Ishikawa (cell line): ENCODE measurements around the gene ZNF850.

Source experiments
- CEBPB ChIP-seq: IDR thresholded peaks from 2 replicates; pipeline ENCODE4 v1.6.1; 2012
- CREB1 ChIP-seq: IDR thresholded peaks from 2 replicates; pipeline ENCODE4 v1.6.1; 2012; ENCODE audit warnings: low read depth
- EGR1 ChIP-seq: IDR thresholded peaks from 2 replicates; pipeline ENCODE4 v1.6.1; 2012
- EP300 ChIP-seq: IDR thresholded peaks from 2 replicates; pipeline ENCODE4 v1.6.1; 2012; ENCODE audit warnings: borderline replicate concordance
- FOXM1 ChIP-seq: IDR thresholded peaks from 2 replicates; pipeline ENCODE4 v1.6.1; 2012; ENCODE audit warnings: low read depth, borderline replicate concordance
- NFIC ChIP-seq: IDR thresholded peaks from 2 replicates; pipeline ENCODE4 v1.6.1; 2012
- RAD21 ChIP-seq: IDR thresholded peaks from 2 replicates; pipeline ENCODE4 v1.6.1; 2012; ENCODE audit warnings: low read depth
- REST ChIP-seq: IDR thresholded peaks from 2 replicates; pipeline ENCODE4 v1.6.1; 2012; ENCODE audit warnings: low read depth, mild to moderate bottlenecking
- TAF1 ChIP-seq: IDR thresholded peaks from 2 replicates; pipeline ENCODE4 v1.6.1; 2012; ENCODE audit warnings: low read depth, mild to moderate bottlenecking
- TCF12 ChIP-seq: IDR thresholded peaks from 2 replicates; pipeline ENCODE4 v1.6.1; 2012; ENCODE audit warnings: low read depth
- TEAD4 ChIP-seq: IDR thresholded peaks from 2 replicates; pipeline ENCODE4 v1.6.1; 2012
- YY1 ChIP-seq: IDR thresholded peaks from 2 replicates; pipeline ENCODE4 v1.6.1; 2012; ENCODE audit warnings: low read depth
- ZBTB7A ChIP-seq: IDR thresholded peaks from 2 replicates; pipeline ENCODE4 v1.6.1; 2012; ENCODE audit warnings: low read depth
- TF ChIP-seq, protein P1 (sequence below): IDR thresholded peaks from 2 replicates; pipeline ENCODE4 v1.6.1; 2012
- TF ChIP-seq, protein P2 (sequence below): IDR thresholded peaks from 2 replicates; pipeline ENCODE4 v1.6.1; 2012

The ZNF850 gene

DNA sequence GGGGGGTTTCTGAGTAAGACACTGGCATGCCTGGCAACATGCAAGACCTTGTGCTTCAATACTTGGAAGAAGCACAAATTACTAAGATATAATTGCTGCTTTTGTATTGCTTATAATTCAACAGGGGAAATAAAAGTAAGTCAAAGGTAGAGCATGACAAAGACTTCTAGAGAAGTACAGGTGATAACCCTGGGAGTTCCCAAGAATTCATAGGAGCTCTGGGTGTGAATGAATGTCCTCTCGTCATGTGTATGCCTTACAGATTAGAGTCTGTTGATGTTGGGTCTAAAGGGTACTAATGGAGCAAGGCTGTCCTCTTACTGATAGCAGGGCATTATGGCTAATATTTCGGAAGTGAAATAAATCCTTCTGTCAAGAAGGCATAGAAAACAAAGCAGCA lies 98.4 kb downstream of the ZNF850 start:
- no peak for TF ChIP-seq RAD21
- TF ChIP-seq FOXM1, result no peak
- no peak for TF ChIP-seq CEBPB
- TF ChIP-seq TAF1, result no peak
- no peak for TF ChIP-seq YY1
- no peak for TF ChIP-seq CREB1
- no peak for TF ChIP-seq NFIC
- TF ChIP-seq EGR1, result no peak
- TF ChIP-seq REST, result no peak
- no peak for TF ChIP-seq EP300
- no peak for TF ChIP-seq TEAD4

GRCh38 chr19:36672368-36672767 lies 100.2 kb downstream of the ZNF850 start:
- TF ChIP-seq RAD21 (no peak), NFIC (no peak), EP300 (no peak), FOXM1 (no peak), TCF12 (no peak), EGR1 (no peak), YY1 (no peak), CREB1 (no peak), CEBPB (no peak)
- TF ChIP-seq, protein P1, sequence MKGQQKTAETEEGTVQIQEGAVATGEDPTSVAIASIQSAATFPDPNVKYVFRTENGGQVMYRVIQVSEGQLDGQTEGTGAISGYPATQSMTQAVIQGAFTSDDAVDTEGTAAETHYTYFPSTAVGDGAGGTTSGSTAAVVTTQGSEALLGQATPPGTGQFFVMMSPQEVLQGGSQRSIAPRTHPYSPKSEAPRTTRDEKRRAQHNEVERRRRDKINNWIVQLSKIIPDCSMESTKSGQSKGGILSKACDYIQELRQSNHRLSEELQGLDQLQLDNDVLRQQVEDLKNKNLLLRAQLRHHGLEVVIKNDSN, result no peak
- TF ChIP-seq, protein P2, sequence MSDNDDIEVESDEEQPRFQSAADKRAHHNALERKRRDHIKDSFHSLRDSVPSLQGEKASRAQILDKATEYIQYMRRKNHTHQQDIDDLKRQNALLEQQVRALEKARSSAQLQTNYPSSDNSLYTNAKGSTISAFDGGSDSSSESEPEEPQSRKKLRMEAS, result no peak

DNA sequence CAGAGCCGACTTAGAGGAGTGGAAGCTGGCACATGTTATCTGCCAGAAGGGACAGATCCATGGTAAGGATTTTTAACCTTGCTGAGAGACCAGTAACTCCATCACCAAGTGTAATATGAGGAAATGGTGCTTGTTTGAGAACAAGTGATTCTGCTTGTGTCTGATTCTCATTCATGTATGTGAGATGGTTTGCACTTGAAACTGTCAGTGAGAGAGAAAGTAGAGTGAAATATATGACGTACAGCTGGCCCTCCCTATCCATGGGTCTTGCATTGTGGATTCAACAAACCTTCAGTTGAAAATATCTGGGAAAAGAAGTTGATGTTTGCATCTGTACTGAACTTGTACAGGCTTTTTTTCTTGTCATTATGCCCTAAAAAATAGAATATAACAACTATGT lies 104.0 kb downstream of the ZNF850 start:
- no peak for TF ChIP-seq TCF12
- TF ChIP-seq RAD21, result no peak
- TF ChIP-seq, protein P2, result no peak
- no peak for TF ChIP-seq CREB1
- no peak for TF ChIP-seq NFIC
- TF ChIP-seq TEAD4, result no peak
- no peak for TF ChIP-seq CEBPB
- no peak for TF ChIP-seq FOXM1
- TF ChIP-seq EGR1, result no peak
- no peak for TF ChIP-seq YY1
- TF ChIP-seq REST, result no peak
- TF ChIP-seq, protein P1, result no peak
- TF ChIP-seq EP300, result no peak
- no peak for TF ChIP-seq TAF1
- no peak for TF ChIP-seq ZBTB7A

DNA sequence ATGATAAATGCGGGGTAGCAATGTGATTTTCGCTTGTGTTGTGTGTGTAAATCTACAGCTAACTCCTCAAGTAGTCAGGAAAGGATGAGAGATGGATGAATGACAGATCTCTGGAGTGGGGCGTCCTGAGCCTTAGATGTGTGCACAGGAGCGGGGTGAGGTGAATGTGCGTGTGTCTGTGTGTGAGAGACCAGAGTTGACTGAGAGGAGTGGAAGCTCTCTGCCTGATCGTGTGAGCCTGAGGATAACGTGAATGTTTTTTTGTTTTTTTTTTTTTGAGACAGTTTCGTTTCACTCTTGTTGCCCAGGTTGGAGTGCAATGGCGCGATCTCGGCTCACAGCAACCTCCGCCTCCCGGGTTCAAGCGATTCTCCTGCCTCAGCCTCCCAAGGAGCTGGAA lies 106.8 kb downstream of the ZNF850 start:
- TF ChIP-seq TEAD4, result no peak
- no peak for TF ChIP-seq REST
- no peak for TF ChIP-seq NFIC
- TF ChIP-seq CREB1, result no peak
- TF ChIP-seq EGR1, result no peak
- no peak for TF ChIP-seq CEBPB
- no peak for TF ChIP-seq FOXM1
- TF ChIP-seq, protein P1, result no peak
- no peak for TF ChIP-seq YY1
- TF ChIP-seq EP300, result no peak
- no peak for TF ChIP-seq TCF12
- TF ChIP-seq, protein P2, result no peak
